Esophagus muscularis mucosa (tissue), 4 donors: ENCODE data around the gene DNAH14. TPM values are rescaled to one million over a fixed set of nuclear protein-coding genes. Genes with fewer than 3 reads are reported as not detected.
"Not testable (repeated sequence)": the region's sequence is repeated elsewhere in the genome, so short reads cannot be mapped to it uniquely, and the experiment has no call there.

Experiments used
- DNase-seq: peaks from one replicate; pipeline ENCODE4 v3.0.0-alpha.2; 2017; ENCODE audit errors: extremely low spot score
- H3K27ac ChIP-seq, 4 donors: fragments of 200-600 bp; sonication (generic); replicated peaks in 1 of 4; 1 replicate in 3 of 4; 2 replicates in 1 of 4; pipeline ENCODE4 v1.5.1; 2016 to 2019; ENCODE audit warnings: mild to moderate bottlenecking in 1 of 4
- H3K27me3 ChIP-seq, 4 donors: fragments of 200-600 bp; sonication (generic); one replicate each; pipeline versions ENCODE4 v1.5.1 to v1.6.0; 2016 to 2019
- H3K36me3 ChIP-seq, 4 donors: fragments of 200-600 bp; sonication (generic); one replicate each; pipeline ENCODE4 v1.5.1; 2016 to 2019
- H3K4me1 ChIP-seq, 4 donors: fragments of 200-600 bp; sonication (generic); one replicate each; pipeline ENCODE4 v1.5.1; 2016 to 2019
- H3K4me3 ChIP-seq, 4 donors: fragments of 200-600 bp; sonication (generic); 1 replicate in 2 of 4; 2 replicates in 2 of 4; pipeline ENCODE4 v1.5.1; 2016 to 2019; ENCODE audit warnings: mild to moderate bottlenecking in 4 of 4, moderate library complexity in 1 of 4
- H3K9me3 ChIP-seq, 4 donors: fragments of 200-600 bp; sonication (generic); 1 replicate in 3 of 4; 2 replicates in 1 of 4; pipeline ENCODE4 v1.5.1; 2016 to 2019
- EP300 ChIP-seq: sonication (generic); formaldehyde crosslinking; IDR thresholded peaks from one replicate; pipeline ENCODE4 v1.6.1; 2017; ENCODE audit warnings: antibody characterized with exemption
- POLR2A ChIP-seq: fragments of 450-650 bp; IDR thresholded peaks from one replicate; pipeline ENCODE4 v1.6.1; 2017; ENCODE audit warnings: antibody characterized with exemption, moderate library complexity, mild to moderate bottlenecking, low read depth
- POLR2AphosphoS5 ChIP-seq, 2 donors: sonication (generic); formaldehyde crosslinking; IDR thresholded peaks; one replicate each; pipeline ENCODE4 v1.6.1; 2017; ENCODE audit warnings: antibody characterized with exemption in 2 of 2
- WGBS: methylation state at CpG from one replicate; pipeline ENCODE4 v1.1.5; 2018; 5-methylcytosine and 5-hydroxymethylcytosine counted together
- intact Hi-C: fragments of 100-400 bp; cut with DNase I; formaldehyde crosslinking; loops from one replicate; pipeline ENCODE4 v1.15.1; 2023
- total RNA-seq, 4 donors: library from RNA; depleted of rRNA; stranded (reverse); fragments of >200 nt; gene quantifications; one replicate each; pipeline versions ENCODE4 v1.1.0 to v1.2.1, GENCODE V29; 2016
- TF ChIP-seq, protein P1 (sequence below), 3 experiments: fragments of 200-600 bp in 2 of 3; fragments of 450-650 bp in 1 of 3; sonication (generic) in 2 of 3; IDR thresholded peaks; one replicate each; pipeline ENCODE4 v1.5.1; 2017 to 2019; ENCODE audit warnings: antibody characterized with exemption in 3 of 3, mild to moderate bottlenecking in 2 of 3, moderate library complexity in 1 of 3

Gene DNAH14
- total RNA-seq, 4 donors from 2014 or later: 8.9 to 16.6 (median 15.6) TPM

DNA sequence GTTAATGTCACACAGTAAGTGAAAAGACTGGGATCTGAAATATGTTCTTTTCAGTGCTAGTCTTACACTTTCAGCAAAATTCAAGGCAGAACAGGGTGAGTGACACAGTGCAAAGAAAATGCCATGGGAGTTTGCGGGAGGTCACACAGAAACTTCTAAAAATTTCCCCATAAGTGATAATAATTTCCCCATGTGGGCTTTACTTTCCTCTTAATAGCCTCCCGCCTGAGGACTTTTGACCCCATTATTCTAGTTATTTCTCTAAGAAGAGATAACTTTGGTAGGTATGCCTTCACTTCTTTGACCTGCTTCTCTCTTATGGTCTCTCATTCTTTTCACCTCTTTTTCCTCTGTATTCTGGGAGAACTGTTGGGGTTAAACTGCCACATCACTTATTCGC is 8.1 kb upstream of the DNAH14 start:
- peaks cover 0 to 6% (median 0%) of the 10 kb centered on the region in 4 donors for H3K4me1 ChIP-seq
- no peak overlapping the region for H3K27ac ChIP-seq
- H3K27me3 ChIP-seq: no peaks in the 10 kb centered on the region
- no peaks in the 10 kb centered on the region for H3K36me3 ChIP-seq
- H3K9me3 ChIP-seq: no peaks in the 10 kb centered on the region
- WGBS: 97% methylated on average over 3 of the region's 3 CpGs
- H3K4me3 ChIP-seq: no peak overlapping the region
- no peak for DNase-seq
- intact Hi-C loops: loop anchor here (5.0 kb wide), 1 partner anchor 279 kb away; no protein-coding TSS in a partner anchor
- TF ChIP-seq EP300 (no peak), POLR2AphosphoS5 (IDR thresholded peaks at IDR 0.05) (no peak), POLR2A (no peak)
- TF ChIP-seq, protein P1, sequence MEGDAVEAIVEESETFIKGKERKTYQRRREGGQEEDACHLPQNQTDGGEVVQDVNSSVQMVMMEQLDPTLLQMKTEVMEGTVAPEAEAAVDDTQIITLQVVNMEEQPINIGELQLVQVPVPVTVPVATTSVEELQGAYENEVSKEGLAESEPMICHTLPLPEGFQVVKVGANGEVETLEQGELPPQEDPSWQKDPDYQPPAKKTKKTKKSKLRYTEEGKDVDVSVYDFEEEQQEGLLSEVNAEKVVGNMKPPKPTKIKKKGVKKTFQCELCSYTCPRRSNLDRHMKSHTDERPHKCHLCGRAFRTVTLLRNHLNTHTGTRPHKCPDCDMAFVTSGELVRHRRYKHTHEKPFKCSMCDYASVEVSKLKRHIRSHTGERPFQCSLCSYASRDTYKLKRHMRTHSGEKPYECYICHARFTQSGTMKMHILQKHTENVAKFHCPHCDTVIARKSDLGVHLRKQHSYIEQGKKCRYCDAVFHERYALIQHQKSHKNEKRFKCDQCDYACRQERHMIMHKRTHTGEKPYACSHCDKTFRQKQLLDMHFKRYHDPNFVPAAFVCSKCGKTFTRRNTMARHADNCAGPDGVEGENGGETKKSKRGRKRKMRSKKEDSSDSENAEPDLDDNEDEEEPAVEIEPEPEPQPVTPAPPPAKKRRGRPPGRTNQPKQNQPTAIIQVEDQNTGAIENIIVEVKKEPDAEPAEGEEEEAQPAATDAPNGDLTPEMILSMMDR (IDR thresholded peaks at IDR 0.05): no peak

DNA sequence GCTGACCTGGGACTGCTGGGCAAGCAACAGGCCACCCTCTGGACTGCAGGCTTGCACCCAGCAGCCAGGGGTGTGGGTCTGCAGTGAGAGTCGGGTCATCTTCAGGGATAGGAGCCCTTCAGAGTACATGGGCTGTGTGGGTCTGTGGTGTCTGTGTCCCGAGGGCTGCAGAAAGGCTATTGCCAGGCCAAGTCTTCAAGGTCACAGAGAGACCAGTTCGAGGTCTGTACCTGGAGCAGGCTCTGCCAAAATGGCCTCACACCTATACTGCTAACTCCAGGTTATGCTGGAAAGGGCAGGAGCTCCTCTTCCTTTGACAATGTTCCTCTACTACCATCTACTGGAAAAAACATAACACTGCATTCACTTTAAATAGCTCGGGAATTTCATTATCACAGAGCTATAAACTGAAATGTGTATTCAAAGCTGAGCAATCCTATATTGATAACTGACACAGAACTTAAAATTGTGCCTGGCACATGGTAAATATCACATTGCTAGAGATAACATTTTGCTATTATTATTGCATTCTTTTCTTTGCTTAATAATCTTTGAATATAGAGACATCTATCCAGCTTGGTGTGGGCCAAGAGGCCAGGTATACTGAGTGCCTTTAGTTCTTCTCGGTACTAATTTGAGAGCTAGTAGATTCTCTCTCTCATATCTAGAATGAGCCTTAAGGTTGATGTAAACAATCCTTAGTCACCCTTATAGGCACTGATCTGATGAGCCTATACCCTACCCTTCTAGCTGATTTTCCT is 6.9 kb upstream of the DNAH14 start:
- H3K4me3 ChIP-seq: no peak overlapping the region
- 33% methylated on average over 5 of the region's 5 CpGs for WGBS
- intact Hi-C loops: loop anchor here (2.0 to 5.0 kb wide), 2 partner anchors 280 to 410 kb away; no protein-coding TSS in a partner anchor
- no peak for DNase-seq
- H3K4me1 ChIP-seq: peaks cover 0 to 6% (median 0%) of the 10 kb centered on the region in 4 donors
- no peaks in the 10 kb centered on the region for H3K36me3 ChIP-seq
- H3K27me3 ChIP-seq: no peaks in the 10 kb centered on the region
- H3K9me3 ChIP-seq: no peaks in the 10 kb centered on the region
- no peak overlapping the region for H3K27ac ChIP-seq
- TF ChIP-seq, protein P1 (IDR thresholded peaks at IDR 0.05): peak; percentile 65 to 79 (median 73)
- no peak for TF ChIP-seq EP300

DNA sequence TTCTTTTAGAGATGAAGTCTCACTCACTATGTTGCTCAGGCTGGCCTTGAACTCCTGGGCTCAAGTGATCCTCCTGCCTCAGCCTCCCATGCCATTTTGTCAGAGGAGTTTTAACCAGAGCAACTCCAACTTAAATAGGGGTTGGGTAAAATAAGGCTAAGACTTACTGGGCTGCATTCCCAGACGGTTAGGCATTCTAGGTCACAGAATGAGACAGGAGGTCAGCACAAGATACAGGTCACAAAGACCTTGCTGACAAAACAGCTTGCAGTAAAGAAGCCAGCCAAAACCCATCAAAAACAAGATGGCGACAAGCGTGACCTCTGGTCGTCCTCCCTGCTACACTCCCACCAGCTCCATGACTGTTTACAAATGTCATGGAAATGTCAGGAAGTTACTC is 5.7 kb upstream of the DNAH14 start:
- 66% methylated on average over 4 of the region's 4 CpGs for WGBS
- DNase-seq: no peak
- TF ChIP-seq POLR2AphosphoS5 (IDR thresholded peaks at IDR 0.05) (no peak), EP300 (no peak), POLR2A (no peak)
- TF ChIP-seq, protein P1 (IDR thresholded peaks at IDR 0.05): no peak
- Histone ChIP-seq H3K36me3 (no peaks in the 10 kb centered on the region), H3K27ac (no peak overlapping the region), H3K9me3 (no peaks in the 10 kb centered on the region), H3K27me3 (no peaks in the 10 kb centered on the region), H3K4me1 (peaks cover 0 to 6% (median 0%) of the 10 kb centered on the region in 4 donors), H3K4me3 (no peak overlapping the region)
- intact Hi-C loops: loop anchor here (2.0 to 5.0 kb wide), 2 partner anchors 281 to 411 kb away; no protein-coding TSS in a partner anchor

DNA sequence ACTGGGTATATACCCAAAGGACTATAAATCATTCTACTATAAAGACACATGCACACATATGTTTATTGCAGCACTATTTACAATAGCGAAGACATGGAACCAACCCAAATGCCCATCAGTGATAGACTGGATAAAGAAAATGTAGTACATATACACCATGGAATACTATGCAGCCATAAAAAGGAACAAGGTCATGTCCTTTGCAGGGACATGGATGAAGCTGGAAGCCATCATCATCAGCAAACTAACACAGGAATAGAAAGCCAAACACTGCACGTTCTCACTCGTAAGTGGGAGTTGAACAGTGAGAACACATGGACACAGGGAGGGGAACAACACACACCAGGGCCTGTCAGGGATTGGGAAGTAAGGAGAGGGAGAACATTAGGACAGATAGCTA is 1.8 kb upstream of the DNAH14 start:
- H3K4me3 ChIP-seq, intact Hi-C loops, DNase-seq, H3K9me3 ChIP-seq, H3K27ac ChIP-seq, H3K27me3 ChIP-seq, H3K36me3 ChIP-seq: not testable (repeated sequence)
- H3K4me1 ChIP-seq: peaks cover 0 to 14% (median 9%) of the 10 kb centered on the region in 4 donors
- 81% methylated on average over 3 of the region's 3 CpGs for WGBS

DNA sequence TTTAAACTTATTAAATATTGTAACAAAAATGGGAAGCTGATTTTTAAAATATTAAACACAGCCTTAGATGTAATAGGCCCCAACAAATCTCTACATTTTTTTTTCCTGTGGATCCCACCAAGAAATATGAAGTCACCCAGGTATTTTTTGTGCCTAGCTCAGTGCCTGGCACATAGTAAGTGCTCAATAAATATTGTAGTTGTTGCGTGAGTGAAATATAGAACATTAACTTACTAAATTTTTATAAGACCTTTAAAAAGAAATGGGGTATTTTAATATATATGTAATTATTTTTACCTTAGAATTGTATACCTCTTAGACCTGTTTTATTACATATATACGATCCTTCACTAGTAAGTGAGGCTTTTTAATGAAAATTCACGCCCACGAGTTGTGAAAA is 569 bp upstream of the DNAH14 start:
- H3K4me3 ChIP-seq: peak overlapping the region; percentile 59 to 78 (median 63)
- 95% methylated on average over 4 of the region's 4 CpGs for WGBS

More for the DNA sequence above, 569 bp upstream of the DNAH14 start:
- intact Hi-C loops: no loop called here
- Histone ChIP-seq H3K27ac (peak overlapping the region in 2 of 4 donors; percentile 69 to 82), H3K9me3 (peaks cover 5 to 19% (median 10%) of the 10 kb centered on the region in 4 donors), H3K27me3 (peaks cover 0 to 7% (median 0%) of the 10 kb centered on the region in 4 donors), H3K4me1 (peaks cover 0 to 14% (median 9%) of the 10 kb centered on the region in 4 donors), H3K36me3 (no peaks in the 10 kb centered on the region)
- TF ChIP-seq, protein P1 (IDR thresholded peaks at IDR 0.05): no peak
- no peak for TF ChIP-seq EP300
- no peak for TF ChIP-seq POLR2A
- TF ChIP-seq POLR2AphosphoS5 (IDR thresholded peaks at IDR 0.05): no peak
- DNase-seq: no peak
